Measurements from ENCODE around the gene OSER1. TPM values are rescaled to one million over a fixed set of nuclear protein-coding genes. Genes with fewer than 3 reads are reported as not detected.
A peak's percentile ranks its signal among the peaks of the same experiment; 100 is the strongest.

OSER1 gene
- total RNA-seq, 1 donor from 2014 or later: 38.1 TPM

GRCh38 chr20:44209686-44210405, 725 bp downstream of the OSER1 start:
- no peak for DNase-seq (ENCODE audit: low read depth)
- Histone ChIP-seq H3K36me3 (ENCODE audit: control insufficient read depth, insufficient read depth, low read length) (no peaks in the 10 kb centered on the region), H3K4me3 (ENCODE audit: low read depth, low read length) (peak overlapping the region; percentile 84), H3K27me3 (ENCODE audit: control insufficient read depth, insufficient read depth, low read length) (no peaks in the 10 kb centered on the region)
- no peak for TF ChIP-seq CTCF (IDR thresholded peaks at IDR 0.05; ENCODE audit: insufficient read depth, low read length, poor library complexity, severe bottlenecking)

GRCh38 chr20:44208770-44209169, 1.8 kb downstream of the OSER1 start:
- no peak for DNase-seq (ENCODE audit: low read depth)

GRCh38 chr20:44208165-44208564, 2.4 kb downstream of the OSER1 start:
- Histone ChIP-seq H3K27me3 (ENCODE audit: control insufficient read depth, insufficient read depth, low read length) (no peaks in the 10 kb centered on the region), H3K4me3 (ENCODE audit: low read depth, low read length) (no peak overlapping the region), H3K36me3 (ENCODE audit: control insufficient read depth, insufficient read depth, low read length) (no peaks in the 10 kb centered on the region)
- TF ChIP-seq CTCF (IDR thresholded peaks at IDR 0.05; ENCODE audit: insufficient read depth, low read length, poor library complexity, severe bottlenecking): no peak
- no peak for DNase-seq (ENCODE audit: low read depth)

More at GRCh38 chr20:44208770-44209169, 1.8 kb downstream of the OSER1 start:
- no peaks in the 10 kb centered on the region for H3K27me3 ChIP-seq (ENCODE audit: control insufficient read depth, insufficient read depth, low read length)
- no peaks in the 10 kb centered on the region for H3K36me3 ChIP-seq (ENCODE audit: control insufficient read depth, insufficient read depth, low read length)
- peak overlapping the region; percentile 84 for H3K4me3 ChIP-seq (ENCODE audit: low read depth, low read length)
- no peak for TF ChIP-seq CTCF (IDR thresholded peaks at IDR 0.05; ENCODE audit: insufficient read depth, low read length, poor library complexity, severe bottlenecking)

- TF ChIP-seq CTCF (IDR thresholded peaks at IDR 0.05; ENCODE audit: insufficient read depth, low read length, poor library complexity, severe bottlenecking): no peak
- Histone ChIP-seq H3K4me3 (ENCODE audit: low read depth, low read length) (no peak overlapping the region), H3K27me3 (ENCODE audit: control insufficient read depth, insufficient read depth, low read length) (no peaks in the 10 kb centered on the region), H3K36me3 (ENCODE audit: control insufficient read depth, insufficient read depth, low read length) (no peaks in the 10 kb centered on the region)
- DNase-seq (ENCODE audit: low read depth): no peak
Observed at GRCh38 chr20:44207126-44207723, 3.3 kb downstream of the OSER1 start.

GRCh38 chr20:44206132-44206531, 4.4 kb downstream of the OSER1 start:
- Histone ChIP-seq H3K4me3 (ENCODE audit: low read depth, low read length) (no peak overlapping the region), H3K36me3 (ENCODE audit: control insufficient read depth, insufficient read depth, low read length) (no peaks in the 10 kb centered on the region), H3K27me3 (ENCODE audit: control insufficient read depth, insufficient read depth, low read length) (no peaks in the 10 kb centered on the region)
- no peak for TF ChIP-seq CTCF (IDR thresholded peaks at IDR 0.05; ENCODE audit: insufficient read depth, low read length, poor library complexity, severe bottlenecking)
- no peak for DNase-seq (ENCODE audit: low read depth)

Measured in kidney epithelial cell (primary cell).